Adrenal gland (tissue), 5 donors: ENCODE measurements around the gene LAMP1.

Experiments
- CTCF ChIP-seq, 6 experiments: fragments of 450-650 bp in 4 of 6; fragments of 200-600 bp in 2 of 6; sonication (generic) in 1 of 6; IDR thresholded peaks; 1 replicate in 5 of 6; 2 replicates in 1 of 6; pipeline versions ENCODE4 v1.5.1 to v1.8.0; 2016 to 2021; ENCODE audit warnings: antibody characterized with exemption in 6 of 6, mild to moderate bottlenecking in 2 of 6, moderate library complexity in 1 of 6
- POLR2A ChIP-seq, 2 donors: fragments of 450-650 bp; IDR thresholded peaks; one replicate each; pipeline ENCODE4 v1.6.1; 2017; ENCODE audit warnings: antibody characterized with exemption in 2 of 2, mild to moderate bottlenecking in 2 of 2, moderate library complexity in 1 of 2
- donor health status: DM: no; HTN: no; CAD: no.

DNA sequence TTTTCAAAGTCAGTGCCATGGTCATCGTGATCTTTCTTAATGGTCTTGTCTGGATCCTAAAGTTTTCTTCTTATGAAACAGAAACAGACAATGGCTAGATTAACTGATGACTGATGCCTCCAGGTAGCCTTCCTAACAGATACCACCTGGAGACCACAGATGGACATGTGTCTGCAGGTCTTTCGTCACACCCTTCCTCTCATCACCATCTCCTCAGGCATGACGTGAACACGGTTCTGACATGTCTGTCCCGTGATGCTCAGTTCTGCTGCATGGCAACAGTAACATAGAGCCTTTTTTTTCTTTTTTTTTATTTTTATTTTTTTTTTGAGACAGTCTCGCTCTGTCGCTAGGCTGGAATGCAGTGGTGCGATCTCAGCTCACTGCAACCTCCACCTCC, 13.1 kb upstream of the LAMP1 start:
- TF ChIP-seq CTCF (IDR thresholded peaks at IDR 0.05) (no peak), POLR2A (IDR thresholded peaks at IDR 0.05) (no peak)
